GM23338 (cell line): ENCODE data around the gene PPP1R18. TPM values are rescaled to one million over a fixed set of nuclear protein-coding genes. Genes with fewer than 3 reads are reported as not detected.

Experiments used
- ATAC-seq: fragments of 200-7000 bp; cut with Tn5 transposase; 3 replicates; pipeline ENCODE4 v1.9.1; 2020
- DNase-seq: peaks from one replicate; pipeline ENCODE4 v3.0.0-alpha.2; 2015; ENCODE audit warnings: low spot score
- H2AFZ ChIP-seq: fragments of 200-600 bp; sonication (generic); 2 replicates; pipeline ENCODE4 v1.8.0; 2016; ENCODE audit warnings: antibody characterized with exemption, mild to moderate bottlenecking, moderate library complexity
- H3F3A ChIP-seq: fragments of 200-600 bp; sonication (generic); replicated peaks from 2 replicates; pipeline ENCODE4 v1.8.0; 2017; ENCODE audit warnings: antibody characterized with exemption, mixed run types, low read depth
- H3K27ac ChIP-seq: fragments of 200-600 bp; sonication (generic); 2 replicates; pipeline ENCODE4 v1.6.1; 2016; ENCODE audit warnings: low read depth
- H3K27me3 ChIP-seq: fragments of 200-600 bp; sonication (generic); 2 replicates; pipeline ENCODE4 v1.8.0; 2016; ENCODE audit warnings: mild to moderate bottlenecking, mixed run types, moderate library complexity; ENCODE audit not compliant: insufficient read depth
- H3K36me3 ChIP-seq: fragments of 200-600 bp; sonication (generic); 2 replicates; pipeline ENCODE4 v1.8.0; 2016; ENCODE audit warnings: mild to moderate bottlenecking; ENCODE audit not compliant: insufficient read depth
- H3K4me1 ChIP-seq: fragments of 200-600 bp; sonication (generic); 2 replicates; pipeline ENCODE4 v1.8.0; 2016; ENCODE audit warnings: mild to moderate bottlenecking, moderate library complexity; ENCODE audit not compliant: insufficient read depth
- H3K4me2 ChIP-seq: fragments of 200-600 bp; sonication (generic); 2 replicates; pipeline ENCODE4 v1.7.1; 2017; ENCODE audit warnings: mixed run types
- H3K4me3 ChIP-seq: fragments of 200-600 bp; sonication (generic); 2 replicates; pipeline ENCODE4 v1.6.1; 2016; ENCODE audit warnings: mixed run types
- H3K79me2 ChIP-seq: fragments of 200-600 bp; sonication (generic); replicated peaks from 2 replicates; pipeline ENCODE4 v1.8.0; 2017; ENCODE audit warnings: mild to moderate bottlenecking; ENCODE audit not compliant: insufficient read depth
- H3K9me2 ChIP-seq: fragments of 200-600 bp; sonication (generic); 2 replicates; pipeline ENCODE4 v1.8.0; 2017; ENCODE audit not compliant: insufficient read depth
- H4K20me1 ChIP-seq: fragments of 200-600 bp; sonication (generic); replicated peaks from 2 replicates; pipeline ENCODE4 v1.8.0; 2017; ENCODE audit warnings: mild to moderate bottlenecking; ENCODE audit not compliant: insufficient read depth
- H3K27ac Mint-ChIP-seq: 2 replicates; pipeline ENCODE4 v1.8.0; 2020; ENCODE audit warnings: inconsistent platforms, mild to moderate bottlenecking, moderate library complexity, mixed read lengths
- H3K27me3 Mint-ChIP-seq: 3 replicates; pipeline ENCODE4 v1.8.0; 2022; ENCODE audit warnings: low read depth, mild to moderate bottlenecking, moderate library complexity, mixed read lengths, inconsistent platforms; ENCODE audit not compliant: insufficient read depth, poor library complexity
- H3K36me3 Mint-ChIP-seq: 3 replicates; pipeline ENCODE4 v1.8.0; 2021; ENCODE audit warnings: low read depth, mild to moderate bottlenecking, inconsistent platforms, moderate library complexity, mixed read lengths
- H3K4me1 Mint-ChIP-seq: 3 replicates; pipeline ENCODE4 v1.8.0; 2020; ENCODE audit warnings: mild to moderate bottlenecking, inconsistent platforms, mixed read lengths
- H3K4me3 Mint-ChIP-seq: 3 replicates; pipeline ENCODE4 v1.8.0; 2021; ENCODE audit warnings: moderate library complexity, mild to moderate bottlenecking, inconsistent platforms, mixed read lengths
- H3K9me3 Mint-ChIP-seq: 3 replicates; pipeline ENCODE4 v1.8.0; 2020; ENCODE audit warnings: moderate library complexity, mild to moderate bottlenecking, inconsistent platforms, mixed read lengths
- CREB1 ChIP-seq: fragments of 250-450 bp; sonication (Bioruptor Pico); IDR thresholded peaks from 2 replicates; pipeline ENCODE4 v1.5.0; 2020; ENCODE audit warnings: low read depth, mild to moderate bottlenecking, moderate library complexity
- EZH2 ChIP-seq: fragments of 200-600 bp; sonication (generic); IDR thresholded peaks from one replicate; pipeline ENCODE4 v1.8.0; 2017; ENCODE audit warnings: antibody characterized with exemption, mild to moderate bottlenecking, low read depth; ENCODE audit not compliant: unreplicated experiment
- EZH2phosphoT487 ChIP-seq: fragments of 200-600 bp; sonication (generic); IDR thresholded peaks from one replicate; pipeline ENCODE4 v1.8.1; 2018; ENCODE audit warnings: antibody characterized with exemption; ENCODE audit not compliant: unreplicated experiment
- JUNB ChIP-seq: IDR thresholded peaks from one replicate; pipeline ENCODE4 v1.6.1; 2016; ENCODE audit warnings: antibody characterized with exemption; ENCODE audit not compliant: unreplicated experiment
- STAT1 ChIP-seq: IDR thresholded peaks from one replicate; pipeline ENCODE4 v1.6.1; 2016; ENCODE audit warnings: antibody characterized with exemption; ENCODE audit not compliant: unreplicated experiment
- ZNF331 ChIP-seq: fragments of 250-450 bp; sonication (Bioruptor Pico); IDR thresholded peaks from 2 replicates; pipeline ENCODE4 v1.5.0; 2020; ENCODE audit warnings: low read depth, mild to moderate bottlenecking, moderate library complexity
- polyA plus RNA-seq: library from polyadenylated mRNA; unstranded; fragments of >200 nt; fragmentation: Nextera tagmentation; extraction: Ambion mirVana; gene quantifications from 2 replicates; pipeline ENCODE4 v1.2.1, GENCODE V29; 2016
- total RNA-seq: library from RNA; depleted of rRNA; stranded (reverse); fragments of >200 nt; shearing (Covaris generic); gene quantifications from 2 replicates; pipeline ENCODE4 v1.2.3, GENCODE V29; 2014
- TF ChIP-seq, protein P1 (sequence below), 2 experiments: fragments of 200-600 bp in 1 of 2; sonication (generic) in 1 of 2; conservative IDR thresholded peaks; 2 replicates each; pipeline versions ENCODE4 v1.5.1 to v1.6.1; 2016 to 2017; ENCODE audit warnings: antibody characterized with exemption in 2 of 2, low read depth in 2 of 2, mild to moderate bottlenecking in 2 of 2, moderate library complexity in 1 of 2
- TF ChIP-seq, protein P2 (sequence below): IDR thresholded peaks from one replicate; pipeline ENCODE4 v1.6.1; 2018; ENCODE audit warnings: antibody characterized with exemption; ENCODE audit not compliant: unreplicated experiment

Gene PPP1R18
- total and polyA plus RNA-seq, 2 experiments from 2014 or later: 17.1 to 19.2 TPM

DNA sequence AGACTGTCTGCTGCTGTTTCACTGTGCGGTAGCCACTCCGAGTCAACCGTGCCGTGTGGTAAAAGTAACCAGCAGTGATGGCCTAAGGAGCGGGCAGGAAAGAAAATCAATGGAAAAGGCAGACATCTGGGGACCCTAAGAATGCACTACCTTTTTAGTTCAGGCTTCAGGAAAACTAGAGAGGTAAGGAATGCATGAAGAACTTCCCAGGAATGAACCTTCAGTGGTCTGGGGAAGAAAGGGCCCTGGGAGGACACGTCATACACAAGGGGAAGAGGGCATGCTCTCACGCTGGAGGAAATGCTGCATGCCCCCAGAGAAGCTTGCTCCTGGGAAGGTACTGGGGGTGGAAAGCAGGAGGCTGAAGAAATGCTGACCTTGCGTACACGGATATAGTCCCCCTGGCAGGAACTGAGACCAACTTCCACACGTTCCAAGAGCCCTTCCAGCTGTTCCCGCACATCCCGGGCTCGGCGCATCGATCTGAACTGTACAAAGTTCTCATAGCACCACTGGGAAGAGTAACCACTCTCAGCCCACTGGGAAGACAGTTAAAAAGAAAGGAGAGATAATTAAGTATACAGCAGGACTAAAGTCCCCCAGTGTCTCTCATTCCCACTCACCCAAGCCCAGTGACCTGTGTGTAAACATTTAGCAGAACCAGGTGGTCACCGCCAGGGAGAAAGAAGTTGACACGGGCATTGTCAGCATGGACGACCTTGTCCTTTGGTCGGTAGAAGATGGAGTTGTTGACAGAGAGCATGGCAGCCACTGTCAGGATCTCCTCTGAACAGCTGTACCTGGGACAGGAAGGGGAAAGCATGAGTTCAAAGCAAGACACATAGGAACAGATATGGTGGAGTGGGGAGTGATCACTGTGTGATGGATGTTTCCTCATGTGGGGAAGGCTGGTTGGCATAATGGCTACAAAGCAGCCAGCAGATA lies 31.4 kb downstream of the PPP1R18 start:
- H3K4me3 Mint-ChIP-seq: no peak overlapping the region
- Histone ChIP-seq H2AFZ (no peak overlapping the region), H3K27ac (no peak overlapping the region), H3K9me2 (no peaks in the 10 kb centered on the region), H3K36me3 (peaks cover 25% of the 10 kb centered on the region), H4K20me1 (peaks cover 3% of the 10 kb centered on the region; the same call in 1 of the 2 replicates), H3K4me2 (no peak overlapping the region), H3K4me3 (no peak overlapping the region), H3K79me2 (no peaks in the 10 kb centered on the region), H3K4me1 (no peaks in the 10 kb centered on the region), H3F3A (peaks cover 7% of the 10 kb centered on the region; the same call in 1 of the 2 replicates), H3K27me3 (no peaks in the 10 kb centered on the region)
- peaks cover 9% of the 10 kb centered on the region for H3K27me3 Mint-ChIP-seq
- H3K27ac Mint-ChIP-seq: no peak overlapping the region
- no peak for DNase-seq
- no peak for ATAC-seq
- peaks cover 80% of the 10 kb centered on the region for H3K36me3 Mint-ChIP-seq
- H3K9me3 Mint-ChIP-seq: no peaks in the 10 kb centered on the region
- no peak for TF ChIP-seq JUNB
- no peaks in the 10 kb centered on the region for H3K4me1 Mint-ChIP-seq

DNA sequence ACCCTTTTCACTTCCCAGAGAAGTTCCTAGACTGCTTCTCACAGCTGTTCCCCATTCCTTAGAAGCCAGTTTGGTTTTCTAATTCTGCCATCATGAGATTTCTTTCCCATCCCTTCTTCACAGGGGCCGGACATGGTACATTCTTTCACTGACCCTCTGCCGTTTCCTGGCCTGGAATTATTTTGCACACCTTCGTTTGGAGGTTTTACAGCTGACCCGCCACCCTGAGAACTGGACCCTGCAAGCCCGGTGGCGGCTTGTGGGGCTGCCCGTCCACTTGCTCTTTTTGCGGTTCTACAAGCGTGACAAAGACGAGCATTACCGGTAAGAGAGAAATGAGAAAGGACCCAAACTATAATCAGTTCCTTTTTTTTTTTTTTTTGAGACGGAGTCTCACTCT lies 35.3 kb downstream of the PPP1R18 start:
- H3K27ac ChIP-seq: no peak overlapping the region
- H3K27me3 ChIP-seq: no peaks in the 10 kb centered on the region
- Mint-ChIP-seq H3K36me3 (peaks cover 58% of the 10 kb centered on the region), H3K27me3 (peaks cover 13% of the 10 kb centered on the region), H3K4me3 (no peak overlapping the region), H3K27ac (no peak overlapping the region), H3K9me3 (no peaks in the 10 kb centered on the region), H3K4me1 (peaks cover 11% of the 10 kb centered on the region)
- peaks cover 7% of the 10 kb centered on the region; the same call in 1 of the 2 replicates for H3F3A ChIP-seq
- no peak overlapping the region for H2AFZ ChIP-seq
- H3K36me3 ChIP-seq: peaks cover 18% of the 10 kb centered on the region
- no peaks in the 10 kb centered on the region for H3K9me2 ChIP-seq
- no peak overlapping the region for H3K4me2 ChIP-seq
- H3K79me2 ChIP-seq: peaks cover 17% of the 10 kb centered on the region
- no peak overlapping the region for H3K4me3 ChIP-seq
- DNase-seq: no peak
- ATAC-seq: no peak
- H4K20me1 ChIP-seq: peaks cover 7% of the 10 kb centered on the region; the same call in 1 of the 2 replicates
- H3K4me1 ChIP-seq: peaks cover 11% of the 10 kb centered on the region
- no peak for TF ChIP-seq EZH2phosphoT487
- no peak for TF ChIP-seq ZNF331 (CRISPR knock-in tag)
- TF ChIP-seq, protein P1, sequence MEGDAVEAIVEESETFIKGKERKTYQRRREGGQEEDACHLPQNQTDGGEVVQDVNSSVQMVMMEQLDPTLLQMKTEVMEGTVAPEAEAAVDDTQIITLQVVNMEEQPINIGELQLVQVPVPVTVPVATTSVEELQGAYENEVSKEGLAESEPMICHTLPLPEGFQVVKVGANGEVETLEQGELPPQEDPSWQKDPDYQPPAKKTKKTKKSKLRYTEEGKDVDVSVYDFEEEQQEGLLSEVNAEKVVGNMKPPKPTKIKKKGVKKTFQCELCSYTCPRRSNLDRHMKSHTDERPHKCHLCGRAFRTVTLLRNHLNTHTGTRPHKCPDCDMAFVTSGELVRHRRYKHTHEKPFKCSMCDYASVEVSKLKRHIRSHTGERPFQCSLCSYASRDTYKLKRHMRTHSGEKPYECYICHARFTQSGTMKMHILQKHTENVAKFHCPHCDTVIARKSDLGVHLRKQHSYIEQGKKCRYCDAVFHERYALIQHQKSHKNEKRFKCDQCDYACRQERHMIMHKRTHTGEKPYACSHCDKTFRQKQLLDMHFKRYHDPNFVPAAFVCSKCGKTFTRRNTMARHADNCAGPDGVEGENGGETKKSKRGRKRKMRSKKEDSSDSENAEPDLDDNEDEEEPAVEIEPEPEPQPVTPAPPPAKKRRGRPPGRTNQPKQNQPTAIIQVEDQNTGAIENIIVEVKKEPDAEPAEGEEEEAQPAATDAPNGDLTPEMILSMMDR (conservative IDR thresholded peaks at IDR 0.05; ENCODE audit: low read depth in 2 of 2): no peak
- TF ChIP-seq STAT1: no peak
- TF ChIP-seq CREB1 (CRISPR knock-in tag): no peak
- TF ChIP-seq, protein P2, sequence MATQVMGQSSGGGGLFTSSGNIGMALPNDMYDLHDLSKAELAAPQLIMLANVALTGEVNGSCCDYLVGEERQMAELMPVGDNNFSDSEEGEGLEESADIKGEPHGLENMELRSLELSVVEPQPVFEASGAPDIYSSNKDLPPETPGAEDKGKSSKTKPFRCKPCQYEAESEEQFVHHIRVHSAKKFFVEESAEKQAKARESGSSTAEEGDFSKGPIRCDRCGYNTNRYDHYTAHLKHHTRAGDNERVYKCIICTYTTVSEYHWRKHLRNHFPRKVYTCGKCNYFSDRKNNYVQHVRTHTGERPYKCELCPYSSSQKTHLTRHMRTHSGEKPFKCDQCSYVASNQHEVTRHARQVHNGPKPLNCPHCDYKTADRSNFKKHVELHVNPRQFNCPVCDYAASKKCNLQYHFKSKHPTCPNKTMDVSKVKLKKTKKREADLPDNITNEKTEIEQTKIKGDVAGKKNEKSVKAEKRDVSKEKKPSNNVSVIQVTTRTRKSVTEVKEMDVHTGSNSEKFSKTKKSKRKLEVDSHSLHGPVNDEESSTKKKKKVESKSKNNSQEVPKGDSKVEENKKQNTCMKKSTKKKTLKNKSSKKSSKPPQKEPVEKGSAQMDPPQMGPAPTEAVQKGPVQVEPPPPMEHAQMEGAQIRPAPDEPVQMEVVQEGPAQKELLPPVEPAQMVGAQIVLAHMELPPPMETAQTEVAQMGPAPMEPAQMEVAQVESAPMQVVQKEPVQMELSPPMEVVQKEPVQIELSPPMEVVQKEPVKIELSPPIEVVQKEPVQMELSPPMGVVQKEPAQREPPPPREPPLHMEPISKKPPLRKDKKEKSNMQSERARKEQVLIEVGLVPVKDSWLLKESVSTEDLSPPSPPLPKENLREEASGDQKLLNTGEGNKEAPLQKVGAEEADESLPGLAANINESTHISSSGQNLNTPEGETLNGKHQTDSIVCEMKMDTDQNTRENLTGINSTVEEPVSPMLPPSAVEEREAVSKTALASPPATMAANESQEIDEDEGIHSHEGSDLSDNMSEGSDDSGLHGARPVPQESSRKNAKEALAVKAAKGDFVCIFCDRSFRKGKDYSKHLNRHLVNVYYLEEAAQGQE: no peak
- no peak for TF ChIP-seq EZH2
- no peak for TF ChIP-seq JUNB
